Psoas muscle (tissue), 8 donors: ENCODE data around the gene CAPG. TPM values are rescaled to one million over a fixed set of nuclear protein-coding genes. Genes with fewer than 3 reads are reported as not detected.
A peak's percentile ranks its signal among the peaks of the same experiment; 100 is the strongest.

Experiments
- ATAC-seq, 4 donors: fragments of 200-7000 bp; cut with Tn5 transposase; one replicate each; pipeline ENCODE4 v1.9.1; 2020; ENCODE audit warnings: moderate library complexity in 3 of 4, mild to moderate bottlenecking in 2 of 4
- DNase-seq, 2 donors: peaks; one replicate each; pipeline ENCODE4 v3.0.0-alpha.2; 2020
- H3K27ac ChIP-seq: fragments of 200-600 bp; one replicate; pipeline ENCODE4 v1.8.0; 2022
- H3K27me3 ChIP-seq, 3 donors: fragments of 200-600 bp in 1 of 3; one replicate each; pipeline versions ENCODE4 v1.6.1 to v1.8.0; 2013 to 2022; ENCODE audit warnings: low read length in 2 of 3, mild to moderate bottlenecking in 2 of 3, moderate library complexity in 1 of 3; ENCODE audit not compliant: insufficient read depth in 3 of 3
- H3K36me3 ChIP-seq, 2 donors: fragments of 200-600 bp in 1 of 2; one replicate each; pipeline versions ENCODE4 v1.6.1 to v1.8.0; 2013 to 2022; ENCODE audit warnings: low read depth in 1 of 2, mild to moderate bottlenecking in 1 of 2, moderate library complexity in 1 of 2; ENCODE audit not compliant: insufficient read depth in 1 of 2
- H3K4me1 ChIP-seq: fragments of 200-600 bp; one replicate; pipeline ENCODE4 v1.8.0; 2022
- H3K4me3 ChIP-seq: fragments of 200-600 bp; one replicate; pipeline ENCODE4 v1.8.0; 2022; ENCODE audit warnings: mild to moderate bottlenecking
- H3K9me3 ChIP-seq: fragments of 200-600 bp; one replicate; pipeline ENCODE4 v1.8.0; 2022
- CTCF ChIP-seq: fragments of 200-600 bp; IDR thresholded peaks from one replicate; pipeline ENCODE4 v1.8.0; 2022; ENCODE audit warnings: antibody characterized with exemption
- WGBS, 3 donors: extraction: QIAGEN DNeasy Blood & Tissue Kit; methylation state at CpG; one replicate each; pipeline versions ENCODE4 v1.1.6 to v1.1.7; 2013; 5-methylcytosine and 5-hydroxymethylcytosine counted together
- intact Hi-C, 2 donors: fragments of 100-400 bp; cut with DNase I; formaldehyde crosslinking; loops; one replicate each; pipeline versions ENCODE4 v1.11.0 to v1.14.2; 2022
- polyA plus RNA-seq, 3 donors: library from polyadenylated mRNA; stranded (reverse); fragments of 200-250 nt; gene quantifications; one replicate each; pipeline ENCODE4 v1.2.3, GENCODE V29; 2013
- total RNA-seq, 4 donors: library from RNA; stranded (reverse); fragmentation: NEBNext Ultra II Directional in 2 of 4; extraction: Animal tissue kit (Norgen Biotek cat#: 25700) in 2 of 4; gene quantifications; one replicate each; pipeline versions ENCODE4 v1.2.1 to v1.2.4, GENCODE V29; 2021 to 2023
- donor health status: healthy with polysubstance abuse.
- donor health status: DM: no; HTN: no; CAD: no; lungs with moderate emphysema.
- donor health status: Bipolar disorder and iron deficiency.
- donor health status: healthy.
- donor health status: DM: yes; HTN: yes; CAD: no.
- donor health status: DM: no; HTN: no; CAD: no.
- donor health status: DM: no; HTN: no; CAD: no.
- donor health status: DM: yes; HTN: yes; CAD: no.

CAPG gene
- total and polyA plus RNA-seq, 7 donors, result 2.8 to 11.1 (median 7.9) TPM

- TF ChIP-seq CTCF, result no peak
- no peak for DNase-seq
- Histone ChIP-seq H3K4me3 (no peak overlapping the region), H3K4me1 (peaks cover 45% of the 10 kb centered on the region), H3K36me3 (no peaks in the 10 kb centered on the region), H3K27me3 (no peaks in the 10 kb centered on the region), H3K27ac (peak overlapping the region; percentile 78), H3K9me3 (no peaks in the 10 kb centered on the region)
- 89 to 93% (median 91%) methylated on average over 16 of the region's 16 CpGs for WGBS, 3 donors
- ATAC-seq, result no peak
- intact Hi-C loops, result loop anchor here in 1 of 2 donors (5.0 kb wide), 1 partner anchor 66 kb away; no protein-coding TSS in a partner anchor
Measured at GRCh38 chr2:85435981-85436835, 26.0 kb upstream of the CAPG start.

- Histone ChIP-seq H3K4me1 (peaks cover 45% of the 10 kb centered on the region), H3K27me3 (no peaks in the 10 kb centered on the region), H3K36me3 (no peaks in the 10 kb centered on the region), H3K9me3 (no peaks in the 10 kb centered on the region), H3K27ac (peak overlapping the region; percentile 41), H3K4me3 (no peak overlapping the region)
- no peak for DNase-seq
- TF ChIP-seq CTCF, result no peak
- intact Hi-C loops, result loop anchor here in 1 of 2 donors (5.0 kb wide), 1 partner anchor 67 kb away; no protein-coding TSS in a partner anchor
- ATAC-seq, result no peak
- WGBS, 3 donors, result 74 to 87% (median 75%) methylated on average over 19 to 21 of the region's 21 CpGs
Measured at GRCh38 chr2:85435220-85435958, 25.2 kb upstream of the CAPG start.

GRCh38 chr2:85434696-85435095, 24.5 kb upstream of the CAPG start:
- no peak overlapping the region for H3K4me3 ChIP-seq
- intact Hi-C loops, result loop anchor here in 1 of 2 donors (5.0 kb wide), 1 partner anchor 68 kb away; no protein-coding TSS in a partner anchor
- no peaks in the 10 kb centered on the region for H3K27me3 ChIP-seq
- no peak for TF ChIP-seq CTCF
- H3K36me3 ChIP-seq, result no peaks in the 10 kb centered on the region
- ATAC-seq (no peak), DNase-seq (peak in 1 of 2 donors; percentile 54)
- 70 to 81% (median 75%) methylated on average over 6 to 8 of the region's 8 CpGs for WGBS, 3 donors
- no peaks in the 10 kb centered on the region for H3K9me3 ChIP-seq
- peak overlapping the region; percentile 78 for H3K27ac ChIP-seq
- H3K4me1 ChIP-seq, result peaks cover 45% of the 10 kb centered on the region

GRCh38 chr2:85433511-85434089, 23.4 kb upstream of the CAPG start:
- WGBS, 3 donors, result 16 to 22% (median 20%) methylated on average over 6 of the region's 6 CpGs
- intact Hi-C loops, result loop anchor here in 1 of 2 donors (2.0 kb wide), 1 partner anchor 71 kb away; no protein-coding TSS in a partner anchor
- no peaks in the 10 kb centered on the region for H3K9me3 ChIP-seq

More at GRCh38 chr2:85433511-85434089, 23.4 kb upstream of the CAPG start:
- Histone ChIP-seq H3K36me3 (no peaks in the 10 kb centered on the region), H3K27me3 (no peaks in the 10 kb centered on the region), H3K27ac (peak overlapping the region; percentile 78), H3K4me3 (peak overlapping the region; percentile 2), H3K4me1 (peaks cover 42% of the 10 kb centered on the region)
- DNase-seq, result peak; percentile 92 to 97
- ATAC-seq, result peak; percentile 78 to 86 (median 81)
- TF ChIP-seq CTCF, result no peak
